ENCODE data around the gene DQX1. TPM values are rescaled to one million over a fixed set of nuclear protein-coding genes. Genes with fewer than 3 reads are reported as not detected.
"Not testable (repeated sequence)": the region's sequence is repeated elsewhere in the genome, so short reads cannot be mapped to it uniquely, and the experiment has no call there.

DQX1 gene, protein sequence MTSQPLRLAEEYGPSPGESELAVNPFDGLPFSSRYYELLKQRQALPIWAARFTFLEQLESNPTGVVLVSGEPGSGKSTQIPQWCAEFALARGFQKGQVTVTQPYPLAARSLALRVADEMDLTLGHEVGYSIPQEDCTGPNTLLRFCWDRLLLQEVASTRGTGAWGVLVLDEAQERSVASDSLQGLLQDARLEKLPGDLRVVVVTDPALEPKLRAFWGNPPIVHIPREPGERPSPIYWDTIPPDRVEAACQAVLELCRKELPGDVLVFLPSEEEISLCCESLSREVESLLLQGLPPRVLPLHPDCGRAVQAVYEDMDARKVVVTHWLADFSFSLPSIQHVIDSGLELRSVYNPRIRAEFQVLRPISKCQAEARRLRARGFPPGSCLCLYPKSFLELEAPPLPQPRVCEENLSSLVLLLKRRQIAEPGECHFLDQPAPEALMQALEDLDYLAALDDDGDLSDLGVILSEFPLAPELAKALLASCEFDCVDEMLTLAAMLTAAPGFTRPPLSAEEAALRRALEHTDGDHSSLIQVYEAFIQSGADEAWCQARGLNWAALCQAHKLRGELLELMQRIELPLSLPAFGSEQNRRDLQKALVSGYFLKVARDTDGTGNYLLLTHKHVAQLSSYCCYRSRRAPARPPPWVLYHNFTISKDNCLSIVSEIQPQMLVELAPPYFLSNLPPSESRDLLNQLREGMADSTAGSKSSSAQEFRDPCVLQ
- total RNA-seq: 0.47 and 0.56 TPM in 2 replicates

DNA sequence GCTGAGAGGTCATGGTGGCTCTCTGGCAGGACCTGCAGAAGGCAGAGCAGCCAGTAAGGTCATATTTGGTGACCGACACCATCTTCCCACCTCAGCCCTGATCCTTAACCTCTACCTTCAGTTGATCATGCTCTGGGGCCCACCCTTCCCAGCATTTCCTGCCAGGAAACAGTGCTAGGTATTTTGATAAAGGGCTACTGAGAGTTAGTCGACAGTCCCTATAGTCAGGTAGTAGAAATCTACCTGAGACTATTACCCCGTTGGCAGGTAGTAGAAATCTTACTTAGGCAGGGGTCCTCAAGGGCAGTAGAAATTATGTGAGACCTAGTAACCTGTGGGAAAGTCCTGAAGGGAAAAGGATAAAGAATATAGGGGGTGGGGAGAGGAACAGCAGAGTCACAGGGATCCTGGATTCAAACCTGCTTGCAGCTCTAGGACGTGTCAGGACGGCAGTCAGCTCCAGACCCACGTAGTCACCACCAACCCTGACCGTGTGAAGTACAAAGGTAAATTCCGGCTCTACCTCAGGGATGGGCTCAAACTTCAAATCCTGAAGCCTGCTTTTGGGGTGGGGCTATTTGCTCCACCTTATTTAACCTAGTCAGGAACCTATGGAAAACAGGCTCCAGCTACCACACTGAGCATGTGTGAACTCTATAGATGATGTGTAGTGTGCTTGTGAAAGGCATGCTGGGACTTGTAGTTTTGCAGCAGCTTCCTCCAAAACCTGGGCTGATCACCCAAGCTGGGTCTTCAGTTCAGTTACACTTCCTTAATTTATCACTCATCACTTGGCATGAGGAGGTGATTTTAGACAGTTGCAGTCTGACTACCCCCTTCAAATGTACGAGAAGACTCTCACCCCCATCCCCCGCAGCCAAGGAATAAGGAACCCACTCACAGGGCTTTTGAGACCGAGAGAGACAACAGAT lies at the start of gene DQX1:
TSS of gene DQX1 (minus strand) at position 515 of the 932 bp plus-strand sequence. CDS start at position 13, 502 bp downstream.
- intact Hi-C loops (cut with micrococcal nuclease): loop anchor here (1.0 kb wide), 1 partner anchor 321 kb away; no protein-coding TSS in a partner anchor

DNA sequence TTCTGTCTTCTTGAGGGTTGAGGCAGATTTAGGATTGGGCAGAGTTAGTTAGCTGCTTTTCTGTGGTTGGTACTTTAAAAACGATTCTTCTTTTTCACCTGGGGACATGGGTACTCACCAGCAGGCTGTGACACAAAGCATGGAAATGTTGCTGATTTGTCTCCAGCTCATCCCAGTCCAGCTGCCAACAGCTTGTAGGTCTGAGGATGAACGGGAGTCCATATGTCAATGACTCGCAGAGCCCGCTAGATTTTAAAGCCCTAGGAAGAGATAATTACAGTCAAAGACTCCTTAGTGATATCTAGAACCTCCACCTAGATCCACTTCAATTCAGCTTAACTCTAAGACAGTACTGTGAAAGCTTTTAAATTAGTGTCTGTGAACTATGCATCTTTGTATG lies 49.3 kb upstream of the DQX1 start:
- intact Hi-C loops (cut with micrococcal nuclease): loop anchor here (2.0 kb wide), 1 partner anchor 21 kb away; the partner anchor contains the start of gene DOK1

DNA sequence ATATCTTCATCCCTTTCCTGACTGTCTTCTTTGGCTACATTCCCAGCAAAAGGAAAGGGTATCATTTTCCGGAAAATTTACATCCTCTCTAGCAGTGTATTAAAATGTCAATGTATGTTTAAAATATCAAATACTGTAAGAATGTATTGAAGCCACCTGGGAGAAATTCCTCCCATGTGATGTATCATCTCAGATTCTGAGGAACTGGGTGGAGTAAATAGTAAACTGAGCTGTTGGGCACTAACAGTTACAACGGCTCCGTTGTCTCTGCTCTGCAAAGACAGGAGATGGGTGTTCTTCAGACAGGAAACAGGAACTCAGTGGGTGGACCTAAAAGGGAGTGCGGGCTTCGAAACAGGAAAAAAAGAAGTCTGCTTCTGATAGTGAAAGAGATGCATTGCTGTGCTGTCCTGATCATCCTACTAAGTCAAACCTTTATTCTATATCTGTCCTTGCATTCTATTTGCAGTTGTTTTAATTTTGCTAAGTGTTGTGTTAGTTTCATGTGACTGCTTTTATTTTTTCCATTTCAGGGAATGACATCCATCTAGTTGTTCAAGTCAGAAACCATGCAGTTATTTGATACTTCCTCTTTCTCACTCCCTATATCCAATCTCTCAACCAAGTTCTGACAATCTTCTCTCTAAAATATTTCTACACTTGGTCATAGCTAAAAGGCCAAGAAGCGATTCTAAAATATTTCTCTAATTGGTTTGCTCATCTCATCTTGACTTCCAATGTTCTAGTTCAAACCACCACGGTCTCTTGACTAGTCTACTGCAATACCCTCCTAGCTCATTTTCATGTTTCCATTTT lies 47.9 kb upstream of the DQX1 start:
- intact Hi-C loops (cut with micrococcal nuclease): loop anchor here (1.0 to 2.0 kb wide), 3 partner anchors 8 to 19 kb away; partner anchors contain the start of gene DOK1

DNA sequence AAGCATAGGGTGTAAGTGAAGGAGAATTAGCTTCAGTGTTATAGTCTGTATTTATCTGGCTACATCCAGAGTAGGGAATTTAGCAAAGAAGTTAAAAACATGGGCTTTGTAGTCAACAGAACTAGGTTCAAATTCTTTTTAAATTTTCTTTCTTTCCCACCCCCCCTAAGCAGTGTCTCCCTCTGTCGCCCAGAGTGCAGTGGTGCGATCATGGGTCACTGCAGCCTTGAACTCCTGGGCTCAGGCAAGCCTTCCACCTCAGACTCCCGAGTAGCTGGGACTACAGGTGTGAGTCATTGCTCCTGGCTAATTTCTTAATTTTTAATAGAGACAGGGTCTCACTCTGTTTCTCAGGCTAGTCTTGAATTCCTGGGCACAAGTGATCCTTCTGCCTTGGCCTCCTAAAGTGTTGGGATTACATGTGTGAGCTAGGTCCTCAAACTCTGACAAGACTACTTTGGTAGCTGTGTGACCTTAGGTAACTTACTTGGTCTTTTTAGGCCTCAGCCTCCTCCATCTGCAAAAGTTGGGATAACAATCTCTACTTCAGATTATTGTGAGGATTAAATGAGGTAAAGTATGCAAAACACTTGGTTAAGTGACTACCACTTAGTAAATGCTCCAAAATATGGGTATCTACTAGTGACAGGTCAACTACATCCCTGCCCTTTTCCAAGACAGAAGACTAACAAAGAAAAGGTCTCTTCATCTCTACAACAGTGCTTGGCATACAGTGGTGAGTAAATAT lies 46.3 kb upstream of the DQX1 start:
- intact Hi-C loops (cut with micrococcal nuclease): no loop called here

DNA sequence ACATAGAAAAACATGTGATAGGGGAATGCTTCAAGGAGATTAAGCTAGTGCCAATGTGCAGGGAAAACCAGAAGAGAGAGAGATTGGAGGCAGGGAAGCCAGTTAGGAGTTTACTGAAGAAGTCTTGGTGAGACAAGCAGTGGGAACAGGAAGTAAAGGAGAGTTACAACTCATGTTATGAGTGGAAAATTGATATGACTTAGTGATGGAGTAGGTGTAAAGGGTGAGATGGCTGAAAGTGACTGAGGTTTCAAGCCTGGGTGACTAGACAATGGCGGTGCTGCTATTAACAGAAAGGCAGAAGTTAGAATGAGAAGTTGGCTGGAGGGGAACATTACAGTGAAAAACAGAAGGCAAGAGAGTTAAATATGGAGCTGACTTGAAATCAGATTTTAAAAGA lies 45.0 kb upstream of the DQX1 start:
- intact Hi-C loops (cut with micrococcal nuclease): loop anchor here (2.0 kb wide), 1 partner anchor 14 kb away; no protein-coding TSS in a partner anchor

DNA sequence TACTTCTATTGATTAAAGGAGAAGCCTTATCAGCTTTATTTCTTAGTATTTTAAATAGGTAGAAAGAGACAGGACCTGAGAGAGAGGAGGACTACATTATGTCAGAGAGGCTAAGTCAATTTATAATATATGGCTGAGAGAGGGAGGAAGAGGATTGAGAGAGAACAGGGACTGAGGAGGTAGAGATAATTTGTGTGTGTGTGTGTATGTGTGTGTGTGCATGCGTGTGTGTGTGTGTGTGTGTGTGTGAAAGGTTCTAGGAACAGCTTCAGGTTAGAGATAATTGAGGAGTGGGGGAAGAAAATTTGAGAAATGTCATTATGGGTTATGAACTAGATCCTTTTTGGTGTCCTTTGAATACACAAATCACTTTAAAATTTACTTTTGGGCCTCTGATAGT lies 43.7 kb upstream of the DQX1 start:
- intact Hi-C loops (cut with micrococcal nuclease): loop anchor here (2.0 kb wide), 1 partner anchor 15 kb away; no protein-coding TSS in a partner anchor

DNA sequence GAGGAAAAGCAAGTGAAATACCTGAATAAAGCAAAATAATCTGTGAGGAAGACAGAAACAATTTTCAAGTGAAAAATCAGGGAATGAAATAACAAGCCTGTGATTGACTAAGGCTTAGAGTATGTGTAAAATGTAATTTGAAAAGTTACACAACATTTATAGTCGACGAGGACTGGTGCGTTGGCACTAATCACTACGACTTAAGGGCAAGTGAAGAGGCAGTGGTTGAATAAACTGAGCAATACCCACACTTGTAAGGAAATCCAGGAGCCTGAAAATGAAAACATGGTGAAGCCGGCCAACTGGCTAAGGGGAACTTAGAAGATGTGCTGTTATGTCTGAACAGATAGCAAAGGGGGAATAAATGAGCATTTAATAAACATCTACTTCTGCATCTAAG lies 41.9 kb upstream of the DQX1 start:
- intact Hi-C loops (cut with micrococcal nuclease): loop anchor here (1.0 kb wide), 1 partner anchor 9 kb away; no protein-coding TSS in a partner anchor

DNA sequence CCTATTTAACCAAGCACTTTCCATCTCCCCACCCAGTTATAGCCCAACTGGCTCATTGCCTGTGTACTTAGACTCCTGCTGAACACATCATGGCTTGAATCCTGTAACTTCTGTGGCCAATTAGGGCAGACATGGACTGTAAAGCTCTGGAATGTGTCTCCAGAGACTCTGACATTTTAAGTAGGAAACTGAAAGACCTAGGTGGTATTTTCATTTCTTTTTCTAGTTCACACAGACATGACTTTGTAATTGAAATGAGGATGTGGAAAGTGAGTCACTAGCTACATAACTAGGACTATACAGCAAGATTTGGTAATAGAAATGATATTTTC lies 40.7 kb upstream of the DQX1 start:
- intact Hi-C loops (cut with micrococcal nuclease): loop anchor here (1.0 kb wide), 1 partner anchor 8 kb away; no protein-coding TSS in a partner anchor

DNA sequence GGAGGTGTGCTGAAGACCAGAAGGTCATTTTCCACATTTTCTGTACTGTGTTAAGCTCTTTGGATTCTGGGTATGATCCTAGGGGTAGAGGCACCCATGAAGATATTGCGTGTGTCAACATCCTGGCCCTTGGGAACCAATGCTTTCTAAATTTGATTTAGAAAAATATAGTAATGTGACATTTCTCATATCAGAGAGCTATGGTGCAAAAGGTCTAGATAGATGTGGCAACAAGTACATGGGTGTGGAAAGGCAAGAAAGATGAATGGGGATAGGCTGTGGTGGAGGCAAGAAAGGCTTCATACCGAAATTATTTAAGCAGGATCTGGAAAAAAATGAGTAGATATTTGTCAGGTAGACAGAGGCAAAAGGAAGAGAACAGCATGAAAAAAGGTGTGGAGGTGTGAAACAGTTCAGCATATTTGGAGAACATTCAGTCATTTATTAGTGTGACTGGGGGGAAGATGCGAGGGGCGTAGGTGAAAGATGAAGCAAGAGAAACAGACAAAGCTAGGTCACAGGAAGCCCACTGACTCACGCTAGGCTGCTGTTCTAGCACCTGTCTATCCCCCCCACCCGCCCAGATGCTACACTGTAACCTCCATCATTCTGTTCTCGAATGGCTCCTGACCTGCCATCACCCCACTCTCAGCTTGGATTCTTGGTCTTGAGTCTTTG lies 40.2 kb upstream of the DQX1 start:
- intact Hi-C loops (cut with micrococcal nuclease): loop anchor here (1.0 kb wide), 1 partner anchor 8 kb away; no protein-coding TSS in a partner anchor

DNA sequence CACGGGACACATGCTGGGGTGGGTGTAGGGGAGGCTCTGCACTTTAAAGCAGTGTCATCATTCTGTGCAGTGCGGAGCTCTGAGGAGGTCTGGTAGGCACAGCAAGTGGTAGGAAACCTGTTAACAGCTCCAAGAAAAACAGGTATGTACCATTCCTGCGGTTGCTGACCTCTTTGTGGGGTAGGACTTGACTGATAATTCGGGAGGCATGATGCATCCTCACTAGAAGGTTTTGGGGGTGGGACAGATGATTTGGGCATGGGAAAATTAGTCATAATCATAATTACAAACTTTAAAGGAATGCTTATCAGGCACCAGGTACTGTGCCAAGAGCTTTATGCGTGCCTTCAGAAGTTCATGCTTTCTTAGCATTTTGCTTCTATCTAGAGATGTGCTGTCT lies 38.2 kb upstream of the DQX1 start:
- intact Hi-C loops (cut with micrococcal nuclease): no loop called here

DNA sequence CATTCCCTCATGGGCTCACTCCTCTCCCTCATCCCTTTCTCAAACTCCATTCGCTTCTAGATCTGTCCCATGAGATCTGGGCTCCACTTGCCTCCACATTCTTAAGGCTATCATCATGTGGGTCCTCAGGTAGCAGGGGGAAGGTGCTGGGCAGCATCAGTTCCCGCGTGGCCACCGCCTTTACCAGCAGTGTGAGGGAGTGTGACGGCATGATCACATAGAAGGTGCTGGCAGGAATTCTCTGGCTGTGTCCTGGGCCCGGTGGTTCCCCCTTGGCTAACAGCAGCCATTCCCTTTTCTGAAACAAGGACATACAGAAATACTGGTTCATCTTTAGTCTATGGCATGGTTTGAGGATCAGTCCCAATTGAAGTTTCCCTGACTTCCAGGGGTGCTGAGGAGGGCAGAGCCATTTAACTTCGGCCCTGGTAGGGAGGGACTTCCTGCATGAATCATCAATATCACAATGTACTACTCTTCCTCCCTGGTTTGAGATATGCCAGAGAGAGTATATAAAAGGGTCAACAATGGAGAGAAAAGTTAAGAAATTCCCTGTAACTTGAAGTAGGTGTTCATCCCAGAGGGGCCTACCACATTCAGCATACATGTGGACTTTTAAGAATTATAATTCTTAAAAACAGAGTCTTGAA lies 36.2 kb upstream of the DQX1 start:
- intact Hi-C loops (cut with micrococcal nuclease): no loop called here

DNA sequence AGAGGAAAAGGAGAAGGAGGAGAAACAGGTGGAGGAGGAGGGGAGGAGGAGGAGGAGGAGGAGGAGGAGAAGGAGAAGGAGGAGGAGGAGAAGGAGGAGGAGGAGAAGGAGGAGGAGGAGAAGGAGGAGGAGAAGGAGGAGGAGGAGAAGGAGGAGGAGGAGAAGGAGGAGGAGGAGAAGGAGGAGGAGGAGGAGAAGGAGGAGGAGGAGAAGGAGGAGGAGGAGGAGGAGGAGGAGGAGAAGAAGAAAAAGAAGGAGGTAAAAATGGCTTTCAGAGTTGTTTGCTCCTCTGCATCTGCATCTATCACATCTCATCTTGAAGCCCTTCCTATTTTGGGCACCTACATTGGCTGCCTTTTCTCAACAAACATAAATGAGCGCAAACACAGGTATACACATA lies 35.0 kb upstream of the DQX1 start:
- intact Hi-C loops (cut with micrococcal nuclease): not testable (repeated sequence)

DNA sequence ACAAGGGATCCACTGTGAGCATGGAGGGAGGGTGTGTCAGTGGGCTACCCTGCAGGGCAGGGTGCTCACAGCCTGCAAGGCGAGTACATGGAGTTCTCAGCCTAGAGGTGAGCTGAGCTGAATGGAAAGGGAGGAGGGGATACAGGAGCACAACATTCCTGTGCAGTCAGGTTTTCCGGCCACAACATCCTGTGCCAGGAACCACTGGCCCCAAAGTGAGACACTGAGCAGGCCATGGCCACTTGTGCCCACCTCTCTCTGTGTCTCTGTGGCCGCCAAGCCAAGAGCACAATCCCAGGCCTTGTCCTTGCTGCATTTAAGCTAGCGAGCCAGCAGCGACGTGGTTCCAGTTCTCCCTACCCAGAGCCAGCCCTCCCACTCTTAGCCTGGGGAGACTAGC lies 34.6 kb upstream of the DQX1 start:
- intact Hi-C loops (cut with micrococcal nuclease): no loop called here

DNA sequence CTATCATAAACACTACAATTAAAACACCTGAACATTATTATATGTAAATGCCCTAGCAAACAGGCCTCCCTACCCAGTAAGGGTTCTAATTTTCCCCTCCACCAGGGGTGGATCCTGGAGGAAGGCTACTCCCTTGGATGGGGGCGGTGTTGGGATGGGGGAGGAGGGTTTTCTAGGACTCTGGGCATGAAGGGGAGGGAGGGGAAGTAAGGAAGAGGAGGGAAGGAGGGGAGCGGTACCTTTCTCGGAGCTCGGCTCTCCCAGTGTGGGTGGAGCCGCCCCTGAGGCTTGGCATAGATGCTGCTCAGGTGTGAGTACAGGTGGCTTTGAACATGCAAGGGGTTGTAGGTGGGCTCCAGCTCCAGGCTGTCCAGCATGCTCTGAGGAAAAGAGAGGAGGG lies 33.9 kb upstream of the DQX1 start:
- intact Hi-C loops (cut with micrococcal nuclease): loop anchor here (1.0 kb wide), 1 partner anchor 8 kb away; no protein-coding TSS in a partner anchor

DNA sequence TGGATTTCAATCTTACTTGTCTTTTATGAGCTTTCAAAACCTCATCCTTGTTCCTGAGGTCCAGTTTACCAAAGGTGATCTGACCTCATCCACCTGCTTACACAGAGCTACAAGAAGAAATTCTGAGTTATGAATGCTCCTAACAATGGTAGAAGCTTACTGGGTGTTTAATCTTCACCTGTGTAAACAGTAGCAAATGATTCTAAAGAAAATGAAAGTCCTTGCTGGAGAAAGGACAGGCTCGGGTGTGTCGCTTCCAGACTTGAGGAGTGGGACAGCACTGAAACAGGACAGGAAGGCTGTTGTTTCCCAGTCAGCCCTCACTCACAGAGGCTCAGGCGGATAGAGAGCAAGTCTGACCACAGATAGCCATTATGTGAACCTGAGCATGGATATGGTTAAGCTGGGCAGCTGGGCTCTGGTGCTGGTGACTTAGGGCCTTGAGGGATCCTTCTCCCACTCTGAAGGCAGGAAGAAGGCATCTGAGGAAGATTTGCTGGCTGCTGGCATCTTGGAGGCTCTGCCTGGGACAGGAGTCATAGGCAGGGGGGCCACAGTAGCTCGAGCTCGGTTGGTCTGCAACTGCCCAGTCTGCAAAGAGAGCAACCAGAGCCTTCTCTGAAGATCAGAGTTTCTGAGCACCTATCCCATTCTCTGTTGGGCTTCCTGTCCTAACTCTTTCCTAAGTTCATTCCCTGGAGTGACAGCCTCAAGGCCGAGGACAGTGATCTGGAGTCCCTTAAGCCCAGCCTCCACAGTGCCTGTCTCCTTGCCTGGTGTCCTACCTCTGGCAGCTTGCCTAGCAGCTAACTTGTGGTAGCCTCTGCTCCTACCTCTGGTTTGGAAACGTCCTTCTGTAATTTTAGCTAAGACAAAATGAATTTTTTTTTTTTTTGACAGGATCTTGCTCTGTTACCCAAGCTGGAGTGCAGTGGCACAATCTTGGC lies 32.5 kb upstream of the DQX1 start:
- intact Hi-C loops (cut with micrococcal nuclease): loop anchor here (1.0 kb wide), 1 partner anchor 10 kb away; no protein-coding TSS in a partner anchor

DNA sequence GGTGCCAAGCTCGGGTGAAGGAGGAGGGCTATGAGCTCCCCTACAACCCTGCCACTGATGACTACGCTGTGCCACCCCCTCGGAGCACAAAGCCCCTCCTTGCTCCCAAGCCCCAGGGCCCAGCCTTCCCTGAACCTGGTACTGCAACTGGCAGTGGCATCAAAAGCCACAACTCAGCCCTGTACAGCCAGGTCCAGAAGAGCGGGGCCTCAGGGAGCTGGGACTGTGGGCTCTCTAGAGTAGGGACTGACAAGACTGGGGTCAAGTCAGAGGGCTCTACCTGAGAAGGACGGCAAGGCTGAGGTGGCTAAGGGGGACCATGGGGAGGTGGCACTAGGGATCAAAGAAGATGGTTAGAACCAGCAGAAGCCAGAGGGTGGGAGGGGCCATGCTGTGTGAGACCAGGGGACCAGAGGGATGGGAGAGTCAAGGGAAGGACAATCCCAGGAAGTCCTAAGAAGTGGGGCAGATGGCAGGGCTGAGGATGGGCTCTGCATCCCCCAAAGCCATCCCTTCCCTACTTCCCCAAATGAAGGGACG lies 30.9 kb upstream of the DQX1 start:
- intact Hi-C loops (cut with micrococcal nuclease): no loop called here

DNA sequence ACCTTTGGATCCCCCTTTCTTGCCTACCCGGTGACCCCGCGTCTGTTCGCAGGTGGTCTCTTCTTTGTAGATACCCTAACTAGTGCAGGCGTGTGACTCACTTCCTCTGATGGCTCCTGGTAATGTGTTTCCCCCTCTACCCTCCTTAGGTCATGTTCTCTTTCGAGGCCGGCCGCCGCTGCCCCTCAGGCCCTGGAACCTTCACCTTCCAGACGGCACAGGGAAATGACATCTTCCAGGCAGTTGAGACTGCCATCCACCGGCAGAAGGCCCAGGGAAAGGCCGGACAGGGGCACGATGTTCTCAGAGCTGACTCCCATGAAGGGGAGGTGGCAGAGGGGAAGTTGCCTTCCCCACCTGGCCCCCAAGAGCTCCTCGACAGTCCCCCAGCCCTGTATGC lies 30.1 kb upstream of the DQX1 start:
- intact Hi-C loops (cut with micrococcal nuclease): no loop called here
